Activated T-cell treated with anti-CD3 and anti-CD28 coated beads, Interleukin-2, amount 50 U/mL, for 48 hours (primary cell): Measurements from ENCODE around the gene MGAT3.

Source experiments
- DNase-seq, 2 experiments: peaks; one replicate each; pipeline ENCODE4 v3.0.0-alpha.2; 2020

MGAT3 gene

DNA sequence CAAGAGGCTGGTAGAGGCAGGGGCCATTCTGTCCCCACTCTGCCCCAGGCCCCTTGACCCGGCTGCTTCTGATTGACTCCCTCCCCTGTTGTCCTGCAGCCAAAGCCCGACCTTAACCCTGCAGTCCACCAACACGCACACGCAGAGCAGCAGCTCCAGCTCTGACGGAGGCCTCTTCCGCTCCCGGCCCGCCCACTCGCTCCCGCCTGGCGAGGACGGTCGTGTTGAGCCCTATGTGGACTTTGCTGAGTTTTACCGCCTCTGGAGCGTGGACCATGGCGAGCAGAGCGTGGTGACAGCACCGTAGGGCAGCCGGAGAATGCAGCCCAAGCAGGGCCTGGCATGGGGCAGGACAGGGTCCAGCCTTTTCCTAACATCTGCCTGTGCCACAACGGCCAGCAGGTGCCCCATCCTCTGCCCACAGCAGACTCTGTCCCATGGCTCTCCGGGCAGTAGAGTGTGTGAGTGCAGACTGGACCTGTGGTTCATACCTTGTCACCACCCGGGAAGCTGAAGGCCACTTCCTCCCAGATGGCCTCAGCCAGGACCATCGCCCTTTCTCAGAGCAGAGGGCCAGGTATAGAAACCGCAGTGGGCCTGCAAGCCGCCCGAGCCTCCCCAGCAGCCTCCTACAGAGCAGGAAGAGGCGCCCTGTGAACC lies 26.8 kb upstream of the MGAT3 start:
- DNase-seq, result no peak

DNA sequence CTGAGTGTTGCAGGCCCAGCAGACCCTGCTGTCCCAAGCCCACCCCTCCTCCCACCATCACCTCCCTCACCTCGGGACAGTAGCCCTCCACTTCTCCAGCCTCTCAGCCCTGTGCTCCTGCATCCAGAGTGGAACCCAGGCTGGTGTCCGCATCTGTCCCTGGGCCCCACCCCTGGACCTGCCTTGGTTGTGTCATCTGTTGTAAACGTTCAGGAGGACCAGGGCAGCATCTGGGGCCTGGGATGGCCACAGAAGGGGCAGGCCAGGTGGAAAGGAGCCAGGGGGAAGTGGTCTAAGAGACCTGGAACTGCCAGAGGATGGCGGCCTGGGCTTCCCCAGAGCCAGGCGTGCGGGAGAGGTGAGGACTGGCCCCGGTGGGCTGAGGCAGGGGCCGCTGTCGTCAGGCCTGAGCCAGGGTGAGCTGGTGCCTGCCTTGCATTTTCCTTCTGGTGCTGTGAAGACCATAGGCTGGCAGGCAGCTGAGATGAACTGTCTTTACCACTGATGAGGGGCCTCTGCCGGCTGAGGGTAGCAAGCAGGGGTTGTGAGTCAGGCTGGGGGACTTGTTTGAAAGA lies 26.1 kb upstream of the MGAT3 start:
- DNase-seq, result no peak

- no peak for DNase-seq
These were observed 25.5 kb upstream of the MGAT3 start for GRCh38 chr22:39431216-39431801.

DNA sequence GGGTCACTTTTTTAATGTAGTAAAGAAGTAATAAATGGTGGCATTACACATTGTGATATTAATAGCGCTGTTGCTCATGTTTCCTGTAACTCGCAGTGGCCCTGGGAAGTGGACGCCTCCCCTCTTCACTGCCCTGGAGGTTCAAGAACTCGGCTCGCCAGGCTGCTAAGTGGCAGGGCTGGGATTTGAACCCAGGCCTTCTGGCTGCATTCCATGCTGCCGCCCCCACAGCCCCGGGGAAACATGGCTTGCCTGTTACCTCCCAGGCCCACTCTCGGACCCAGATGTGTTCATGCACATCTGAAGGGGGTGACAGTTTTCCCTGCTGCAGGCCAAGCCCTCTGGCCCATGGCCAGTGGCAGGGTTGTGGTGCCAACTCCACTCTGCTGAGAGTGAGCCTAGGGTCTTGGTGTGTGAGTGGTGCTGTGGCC lies 25.0 kb upstream of the MGAT3 start:
- DNase-seq, result no peak

DNA sequence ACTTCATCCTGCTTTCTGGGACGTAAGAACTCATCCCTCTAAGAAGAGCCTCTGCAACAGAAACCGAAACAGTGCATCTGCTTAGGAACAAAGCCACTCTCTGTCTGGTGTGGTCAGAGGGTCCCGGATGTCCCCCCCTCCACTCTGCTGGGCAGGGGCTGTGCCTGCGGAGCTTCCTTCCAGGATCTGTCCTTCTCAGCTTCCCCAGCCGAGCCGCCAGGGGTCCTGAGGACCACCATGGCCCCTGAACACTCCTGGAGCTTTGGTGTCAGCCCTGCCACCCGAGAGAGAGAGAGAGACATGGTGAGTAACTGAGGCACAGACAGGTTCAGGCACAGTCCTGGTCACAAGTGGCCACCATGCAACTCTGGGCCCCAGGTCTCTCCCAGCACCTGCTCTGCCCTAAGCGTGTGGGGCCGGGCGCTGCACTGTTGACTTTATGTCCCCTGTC lies 24.4 kb upstream of the MGAT3 start:
- DNase-seq, result no peak

- no peak for DNase-seq
These were observed 23.2 kb upstream of the MGAT3 start for GRCh38 chr22:39433476-39434242.

DNA sequence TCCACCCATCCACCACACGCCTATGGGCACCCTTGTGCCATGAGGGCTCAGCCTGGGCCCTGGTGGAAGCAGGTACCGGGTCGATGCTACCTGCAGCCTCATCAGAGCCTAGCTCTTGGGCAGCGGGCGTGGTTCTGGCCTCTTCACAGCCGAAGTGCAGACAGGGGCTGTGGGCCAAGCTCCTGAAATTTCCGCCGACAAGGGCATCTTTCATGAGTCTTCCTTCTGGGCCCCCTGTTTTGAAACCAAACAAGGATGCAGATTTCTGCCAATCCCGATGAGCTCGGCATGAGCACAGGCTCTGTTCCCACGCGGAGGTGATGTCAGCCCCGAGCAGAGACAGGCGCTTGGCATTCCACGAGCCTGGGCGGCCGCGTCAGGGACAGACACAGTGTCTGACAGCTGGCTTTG lies 22.6 kb upstream of the MGAT3 start:
- DNase-seq, result no peak

- DNase-seq, result no peak
These were observed 22.1 kb upstream of the MGAT3 start for GRCh38 chr22:39434721-39435120.

GRCh38 chr22:39435616-39436015 lies 21.2 kb upstream of the MGAT3 start:
- DNase-seq, result no peak

GRCh38 chr22:39437791-39438704 lies 18.8 kb upstream of the MGAT3 start:
- DNase-seq, result no peak

GRCh38 chr22:39439170-39439569 lies 17.6 kb upstream of the MGAT3 start:
- DNase-seq, result no peak

DNA sequence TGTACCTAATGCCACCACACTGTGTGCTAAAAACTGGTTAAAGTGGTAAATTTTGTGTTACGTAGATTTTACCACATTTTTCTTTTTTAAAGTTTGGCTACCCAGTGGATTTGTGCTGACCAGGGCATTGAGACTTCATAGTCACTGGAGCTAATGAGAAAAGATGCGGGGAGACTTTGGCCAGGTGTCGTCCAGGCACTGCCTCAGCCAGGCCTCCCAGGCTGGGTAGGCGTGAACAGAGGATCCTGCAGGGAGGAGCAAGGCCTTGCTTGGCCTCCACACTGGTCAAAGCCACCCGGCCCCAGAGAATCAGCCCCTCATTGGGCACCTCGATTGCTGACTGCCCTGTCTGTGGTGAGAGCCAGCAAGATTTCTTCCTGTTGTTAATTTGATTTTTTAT lies 13.4 kb upstream of the MGAT3 start:
- DNase-seq, result no peak

- no peak for DNase-seq
These were observed 12.5 kb upstream of the MGAT3 start for GRCh38 chr22:39444247-39444800.

DNA sequence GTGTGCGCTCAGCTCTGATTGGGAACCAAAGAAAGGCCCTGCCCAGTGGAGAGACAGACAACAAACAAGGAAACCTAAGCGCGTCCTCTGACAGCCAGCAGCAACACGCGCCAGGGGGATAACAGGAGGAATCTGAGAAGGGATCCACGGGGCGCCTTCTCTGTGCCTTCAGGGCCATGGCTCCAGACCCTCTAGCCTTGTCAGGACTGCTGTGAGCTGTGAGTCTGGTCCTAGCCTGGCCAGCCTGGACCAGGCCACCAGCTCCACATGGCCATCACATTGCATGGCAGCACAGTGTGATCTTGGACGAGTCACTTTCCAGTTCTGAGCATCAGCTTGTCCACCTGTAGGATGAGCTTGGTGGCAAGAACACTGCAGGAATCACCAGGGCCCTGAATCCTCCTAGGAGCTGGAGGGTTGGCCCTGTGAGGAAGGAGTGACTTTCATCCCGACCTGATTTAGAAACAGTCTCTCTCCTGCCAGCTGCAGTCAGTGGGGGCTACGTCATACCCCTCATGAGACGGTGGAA lies 11.8 kb upstream of the MGAT3 start:
- no peak for DNase-seq

DNA sequence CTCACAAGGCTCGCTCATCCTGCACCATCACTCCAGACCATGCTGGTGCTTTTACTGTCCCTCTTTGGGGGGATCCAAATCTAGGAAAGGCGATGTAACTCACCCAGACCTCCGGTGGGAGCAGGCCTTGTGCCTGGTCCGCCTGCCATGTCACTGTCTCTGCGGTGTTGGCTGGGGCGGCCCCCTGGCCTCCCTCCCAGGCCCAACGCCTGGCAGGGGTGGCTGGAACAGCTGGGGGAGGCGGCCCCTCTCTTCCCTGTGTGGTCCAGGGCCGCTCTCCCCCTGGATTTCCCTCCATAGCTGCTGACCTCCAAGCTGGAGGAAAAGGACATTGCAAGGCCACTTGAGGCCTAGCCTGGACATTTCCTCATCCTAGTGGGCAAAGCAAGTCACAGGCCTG lies 11.1 kb upstream of the MGAT3 start:
- no peak for DNase-seq

DNA sequence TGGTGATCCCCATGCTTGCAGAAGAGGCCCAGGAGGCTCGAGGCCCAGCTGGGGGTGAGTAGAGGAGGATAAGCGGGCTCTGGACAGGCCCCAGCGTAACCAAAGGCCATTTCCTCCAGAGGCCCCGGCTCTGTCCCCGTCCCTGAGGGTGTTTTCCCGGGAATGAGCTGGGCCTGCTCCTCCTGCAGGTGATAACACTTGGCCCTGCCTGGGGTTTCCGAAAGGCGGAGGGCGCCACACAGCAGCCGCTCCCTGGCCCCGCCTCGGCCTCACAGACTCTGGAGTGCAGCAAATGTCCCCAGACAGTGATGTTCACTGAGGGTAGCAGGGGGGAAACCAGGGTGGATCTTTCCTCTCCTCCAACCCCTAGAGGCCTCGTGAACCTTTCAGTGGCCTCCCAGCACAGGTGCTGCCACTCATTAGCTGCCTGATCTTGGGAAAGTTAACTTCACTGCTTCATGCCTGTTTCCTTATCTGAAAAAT lies 10.5 kb upstream of the MGAT3 start:
- no peak for DNase-seq

GRCh38 chr22:39448205-39449054 lies 8.4 kb upstream of the MGAT3 start:
- DNase-seq, result no peak

- DNase-seq, result no peak
These were observed 7.1 kb upstream of the MGAT3 start for GRCh38 chr22:39449708-39450107.

GRCh38 chr22:39450258-39450955 lies 6.4 kb upstream of the MGAT3 start:
- no peak for DNase-seq

- no peak for DNase-seq
These were observed 4.1 kb upstream of the MGAT3 start for GRCh38 chr22:39452740-39453040.
